DMS 273 treated with DMSO at 0.1 percent for 48 hours (cell line): Measurements from ENCODE around the gene PCDHGA10.
"Not testable (repeated sequence)": the region's sequence is repeated elsewhere in the genome, so short reads cannot be mapped to it uniquely, and the experiment has no call there.

Source experiments
- DNase-seq: peaks from one replicate; lab custom pipeline; 2025; lab: John Stamatoyannopoulos, UW

The PCDHGA10 gene

GRCh38 chr5:141392429-141393198 lies 20.2 kb upstream of the PCDHGA10 start, which contains the start of gene PCDHGA8:
TSS of gene PCDHGA8 (plus strand) at chr5:141392633. CDS start at chr5:141392814, 181 bp downstream.
- no peak for DNase-seq

GRCh38 chr5:141393267-141393666 lies 19.5 kb upstream of the PCDHGA10 start:
- no peak for DNase-seq

- not testable (repeated sequence) for DNase-seq
Measured at GRCh38 chr5:141394401-141395187, 18.2 kb upstream of the PCDHGA10 start.

GRCh38 chr5:141397756-141398551 lies 14.8 kb upstream of the PCDHGA10 start, which contains the start of gene PCDHGB5:
TSS of gene PCDHGB5 (plus strand) at chr5:141397947. CDS start at chr5:141398128, 181 bp downstream.
- DNase-seq: not testable (repeated sequence)

GRCh38 chr5:141398608-141399007 lies 14.2 kb upstream of the PCDHGA10 start:
- no peak for DNase-seq

- no peak for DNase-seq
Measured at GRCh38 chr5:141399555-141400258, 13.1 kb upstream of the PCDHGA10 start.

- no peak for DNase-seq
Measured at GRCh38 chr5:141402553-141403243, 10.1 kb upstream of the PCDHGA10 start, which contains the start of gene PCDHGA9. TSS of gene PCDHGA9 (plus strand) at chr5:141402778. CDS start at chr5:141402953, 175 bp downstream.

- DNase-seq: no peak
Measured at GRCh38 chr5:141403387-141403786, 9.4 kb upstream of the PCDHGA10 start.

GRCh38 chr5:141407790-141408505 lies 4.8 kb upstream of the PCDHGA10 start, which contains the start of gene PCDHGB6:
TSS of gene PCDHGB6 (plus strand) at chr5:141408021. CDS start at chr5:141408203, 182 bp downstream.
- not testable (repeated sequence) for DNase-seq

- no peak for DNase-seq
Measured at GRCh38 chr5:141409598-141410306, 3.0 kb upstream of the PCDHGA10 start.

- no peak for DNase-seq
Measured at GRCh38 chr5:141411575-141411974, 1.2 kb upstream of the PCDHGA10 start.

- DNase-seq: no peak
Measured at GRCh38 chr5:141413540-141414069, 818 bp downstream of the PCDHGA10 start.

GRCh38 chr5:141414548-141415274 lies 1.9 kb downstream of the PCDHGA10 start:
- not testable (repeated sequence) for DNase-seq

GRCh38 chr5:141415275-141415618 lies 2.5 kb downstream of the PCDHGA10 start:
- not testable (repeated sequence) for DNase-seq

GRCh38 chr5:141417494-141418172 lies 4.8 kb downstream of the PCDHGA10 start, which contains the start of gene PCDHGB7:
TSS of gene PCDHGB7 (plus strand) at chr5:141417677. CDS start at chr5:141417860, 183 bp downstream.
- not testable (repeated sequence) for DNase-seq

- no peak for DNase-seq
Measured at GRCh38 chr5:141419074-141419880, 6.5 kb downstream of the PCDHGA10 start.
